Measurements from ENCODE around the gene PDIA6.

PDIA6 gene

DNA sequence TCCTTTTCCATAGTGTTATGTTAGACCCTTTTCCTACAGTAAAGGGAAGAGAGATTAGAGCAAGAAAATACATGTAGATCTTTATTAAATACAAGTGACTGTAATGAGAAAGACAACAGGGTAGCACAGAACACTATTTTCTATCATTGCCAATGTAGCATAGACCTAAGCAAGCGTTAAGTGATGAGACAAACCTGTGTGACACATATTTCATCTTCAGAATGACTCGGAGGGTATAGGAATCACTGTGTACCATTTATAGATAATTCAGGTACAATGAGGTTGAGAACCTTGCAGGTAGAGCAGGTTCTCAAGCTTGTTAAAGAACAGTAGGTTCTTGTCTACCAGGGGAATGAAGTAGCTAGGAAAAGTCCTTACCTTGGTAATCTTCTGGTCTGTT lies 15.9 kb downstream of the PDIA6 start:
- no peak for TF ChIP-seq CTCF (IDR thresholded peaks at IDR 0.05)

DNA sequence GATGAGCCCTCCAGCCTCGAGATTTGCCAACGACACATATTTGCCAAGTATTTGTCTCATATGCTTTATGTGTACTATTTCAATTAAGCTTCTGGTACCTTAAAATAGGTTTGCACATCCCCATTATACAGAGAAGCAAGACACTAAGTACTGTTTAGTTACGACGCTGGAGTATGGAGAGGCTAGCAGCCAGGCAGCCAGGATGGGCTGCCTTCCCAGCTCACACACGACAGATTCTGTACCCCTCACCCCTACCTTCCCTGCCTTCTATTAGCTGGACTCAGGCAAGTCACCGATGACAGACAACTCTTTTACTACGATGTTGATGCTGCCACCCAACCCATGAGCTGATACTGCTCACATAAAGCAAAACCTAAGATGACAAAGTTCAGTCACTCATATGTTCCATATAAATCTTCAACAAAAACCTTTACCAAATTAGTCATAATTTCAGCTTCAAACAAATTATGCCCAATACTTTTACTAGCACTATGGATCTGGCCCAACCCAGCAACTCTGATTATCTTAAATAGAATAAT lies 17.0 kb downstream of the PDIA6 start:
- no peak for TF ChIP-seq CTCF (IDR thresholded peaks at IDR 0.05)

GRCh38 chr2:10794876-10795275 lies 17.7 kb downstream of the PDIA6 start:
- TF ChIP-seq CTCF (IDR thresholded peaks at IDR 0.05): no peak

- TF ChIP-seq CTCF (IDR thresholded peaks at IDR 0.05): no peak
Measured at GRCh38 chr2:10793816-10794215, 18.8 kb downstream of the PDIA6 start.

- no peak for TF ChIP-seq CTCF (IDR thresholded peaks at IDR 0.05)
Measured at GRCh38 chr2:10792660-10793400, 19.8 kb downstream of the PDIA6 start.

DNA sequence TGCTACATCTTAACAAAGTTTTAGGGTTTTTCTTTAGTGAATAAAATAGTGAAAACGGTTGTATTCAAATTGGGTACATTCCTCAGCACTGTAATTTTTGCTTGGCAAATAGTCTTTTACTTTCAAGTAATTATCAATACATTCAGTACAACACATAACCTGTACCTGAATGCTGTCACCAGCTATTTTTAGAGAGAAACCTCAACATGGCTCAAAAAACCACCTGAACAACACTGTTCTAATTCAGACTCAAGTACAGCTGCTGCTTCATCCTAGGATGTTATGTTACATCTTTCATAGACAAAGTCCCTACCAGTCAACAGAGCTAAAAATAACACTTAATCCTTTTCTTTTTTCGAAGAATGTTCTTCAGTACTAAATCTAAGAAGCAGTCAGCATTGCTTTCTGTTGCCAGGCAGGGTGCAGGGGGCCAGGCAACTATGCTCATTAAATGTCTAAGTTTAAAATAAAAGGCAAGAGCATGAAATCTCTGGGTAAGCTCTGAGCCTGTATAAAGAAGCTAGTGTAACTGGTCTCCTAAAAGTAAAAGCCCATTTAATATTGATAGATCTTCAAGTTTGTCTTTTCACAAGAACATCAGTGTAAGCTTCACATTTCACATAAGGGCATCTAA lies 20.5 kb downstream of the PDIA6 start:
- no peak for TF ChIP-seq CTCF (IDR thresholded peaks at IDR 0.05)

DNA sequence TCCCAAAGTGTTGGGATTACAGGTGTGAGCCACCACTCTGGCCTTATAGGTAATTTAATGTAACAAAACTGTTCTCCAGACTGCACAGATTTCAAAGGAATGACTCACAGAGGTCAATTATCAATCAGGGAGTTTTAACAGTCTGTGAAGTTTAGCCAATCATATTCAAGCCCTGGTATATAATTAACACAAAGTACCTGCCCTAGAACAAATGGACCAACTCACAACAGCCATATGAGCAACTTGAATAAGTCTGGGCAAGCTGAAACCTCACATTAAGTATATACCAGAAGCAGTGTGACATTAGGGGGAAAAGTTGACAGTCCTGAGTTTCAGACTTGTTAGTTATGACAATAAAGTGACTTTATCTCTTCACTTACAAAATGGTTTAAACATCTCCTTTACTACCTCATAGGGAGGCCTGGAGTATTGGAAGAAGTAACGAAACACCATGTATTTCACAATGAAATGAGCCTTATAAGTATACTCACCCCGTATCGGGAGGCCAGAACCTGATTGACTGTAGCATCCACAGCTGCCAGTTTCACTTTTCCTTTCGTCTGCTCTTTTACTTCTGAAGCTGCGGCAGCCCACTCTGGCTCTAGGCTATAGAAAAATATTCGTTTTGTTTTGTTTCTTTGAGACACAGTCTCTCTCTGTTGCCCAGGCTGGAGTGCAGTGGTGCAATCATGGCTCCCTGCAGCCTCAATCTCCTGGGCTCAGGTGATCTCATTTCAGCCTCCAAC lies 22.2 kb downstream of the PDIA6 start:
- no peak for TF ChIP-seq CTCF (IDR thresholded peaks at IDR 0.05)

Data from LNCAP (cell line).